ENCODE results near the gene DTNA.

Gene DTNA

GRCh38 chr18:34859496-34859895 is 149.4 kb downstream of the DTNA start:
- no peak for DNase-seq (ENCODE audit: low spot score)

GRCh38 chr18:34862561-34862960 is 152.5 kb downstream of the DTNA start:
- no peak for DNase-seq (ENCODE audit: low spot score)

- no peak for DNase-seq (ENCODE audit: low spot score)
Measured at GRCh38 chr18:34863702-34864101, 153.6 kb downstream of the DTNA start.

DNA sequence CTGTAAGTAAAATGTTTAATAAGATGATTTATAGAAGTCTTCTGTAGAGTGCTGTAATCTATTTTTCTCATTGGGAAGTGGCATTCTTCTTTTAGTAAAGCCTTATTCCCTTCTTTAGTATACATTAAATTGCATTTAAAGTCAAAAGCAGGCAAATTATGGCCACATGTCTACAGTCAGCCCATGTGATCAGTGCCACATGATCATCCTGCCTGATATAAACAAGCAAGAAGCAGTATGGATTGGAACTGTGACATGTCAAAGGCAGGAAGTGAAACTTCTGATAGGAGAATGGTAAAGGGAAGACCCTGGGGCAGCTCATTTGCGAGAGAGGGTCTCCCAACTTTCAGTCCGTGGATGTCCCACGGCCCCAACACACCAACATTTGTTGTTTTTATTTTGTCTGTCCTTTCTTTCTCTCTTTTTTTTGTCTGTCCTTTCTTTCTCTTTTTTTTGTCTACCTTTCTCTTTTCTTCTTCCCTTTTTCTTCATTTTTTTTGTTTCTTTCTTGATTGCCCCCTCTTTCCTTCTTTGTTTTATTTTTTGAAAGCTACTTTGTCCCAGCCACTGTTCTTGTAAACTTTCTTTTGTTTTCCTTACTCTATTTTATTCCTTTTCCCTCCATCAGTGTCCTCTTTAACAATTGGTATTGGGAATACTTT is 154.9 kb downstream of the DTNA start:
- no peak for DNase-seq (ENCODE audit: low spot score)

- no peak for DNase-seq (ENCODE audit: low spot score)
Measured at GRCh38 chr18:34866310-34866709, 156.2 kb downstream of the DTNA start.

- DNase-seq (ENCODE audit: low spot score), result peak; percentile 28
Measured at GRCh38 chr18:34866739-34867138, 156.6 kb downstream of the DTNA start.

DNA sequence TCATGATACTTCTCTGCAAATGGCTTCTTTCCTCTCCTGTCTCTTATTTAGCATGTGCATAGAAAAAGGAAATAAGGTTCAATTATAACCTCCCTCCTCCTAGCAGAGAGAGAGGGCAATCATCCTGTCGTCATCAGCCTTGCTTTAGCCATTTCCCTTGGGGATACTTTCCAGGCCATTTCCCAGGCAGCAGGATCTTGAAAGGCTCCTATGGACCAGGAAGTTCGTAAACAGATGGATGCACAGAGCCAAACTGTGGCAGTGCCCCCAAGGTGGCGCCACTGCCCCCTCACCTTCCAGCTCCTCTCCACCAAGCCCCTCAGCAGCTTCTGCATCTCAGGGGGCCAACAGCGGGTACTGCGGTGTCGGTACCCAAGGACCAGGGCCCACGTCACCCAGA is 157.4 kb downstream of the DTNA start:
- no peak for DNase-seq (ENCODE audit: low spot score)

GRCh38 chr18:34870555-34871310 is 160.6 kb downstream of the DTNA start:
- DNase-seq (ENCODE audit: low spot score), result no peak

DNA sequence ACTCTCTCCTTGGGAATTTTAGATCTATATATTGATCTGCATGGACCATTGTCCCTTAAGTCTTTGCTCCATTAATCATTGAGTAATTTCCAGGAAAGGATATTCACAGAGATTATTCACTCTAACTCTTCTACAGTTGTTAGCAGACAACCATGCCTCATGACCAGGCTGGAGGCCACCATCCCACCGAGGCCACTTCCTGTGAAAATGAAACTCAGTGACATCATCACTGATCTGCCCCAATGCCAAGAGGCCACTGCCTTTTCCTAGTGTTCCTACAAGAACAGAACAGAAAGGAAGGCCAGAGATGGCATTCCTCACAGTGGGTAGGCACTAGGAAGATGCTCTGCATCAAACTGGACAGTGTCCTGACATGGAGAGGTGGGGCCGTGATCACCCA is 161.3 kb downstream of the DTNA start:
- peak; percentile 10 for DNase-seq (ENCODE audit: low spot score)

DNA sequence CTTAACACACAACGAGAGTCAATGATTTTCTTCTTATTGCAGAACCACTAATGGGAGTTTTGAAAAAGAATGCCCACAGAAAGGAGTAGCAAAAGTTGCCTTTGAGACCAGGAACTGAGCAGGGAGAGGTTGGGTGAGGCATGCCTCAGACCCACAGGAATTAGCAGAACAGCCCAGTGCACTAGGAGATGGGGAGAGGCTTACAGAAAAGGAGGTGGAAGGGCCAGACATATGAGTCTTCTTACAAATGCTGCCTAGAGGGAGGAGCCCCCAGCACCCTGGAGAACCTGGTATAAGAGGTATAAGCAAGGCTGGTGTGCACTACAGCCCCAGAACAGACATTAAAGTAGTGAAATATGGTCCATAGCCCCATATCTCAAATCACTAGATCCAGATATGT is 162.0 kb downstream of the DTNA start:
- DNase-seq (ENCODE audit: low spot score), result no peak

DNA sequence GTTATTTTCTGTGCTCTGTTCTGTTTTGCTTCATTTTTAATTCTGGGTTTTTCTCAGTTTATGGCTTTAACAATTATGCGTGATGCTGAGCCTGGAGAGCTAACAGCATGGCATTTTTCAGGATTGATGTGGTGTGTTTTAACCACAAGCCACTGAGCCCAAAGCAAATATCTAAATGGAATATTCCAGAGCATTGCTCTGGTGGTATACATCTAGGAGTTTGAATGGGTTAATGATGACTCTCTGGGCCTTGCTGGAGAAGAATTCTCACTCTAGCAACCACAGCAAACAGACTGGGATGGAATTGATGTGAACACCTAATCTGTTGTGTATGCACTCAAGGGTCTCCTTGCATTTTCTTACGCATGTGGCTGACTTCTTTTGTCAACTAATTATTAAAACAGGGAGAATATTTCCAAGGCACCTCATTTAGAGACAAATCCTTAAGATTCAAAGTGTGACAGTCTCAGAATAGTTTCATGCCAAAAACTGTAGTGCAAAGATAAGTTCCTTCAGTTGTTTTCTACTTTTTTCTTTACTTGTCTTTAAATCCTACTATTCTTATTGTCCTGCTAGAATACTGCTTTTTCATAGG is 164.0 kb downstream of the DTNA start:
- no peak for DNase-seq (ENCODE audit: low spot score)

DNA sequence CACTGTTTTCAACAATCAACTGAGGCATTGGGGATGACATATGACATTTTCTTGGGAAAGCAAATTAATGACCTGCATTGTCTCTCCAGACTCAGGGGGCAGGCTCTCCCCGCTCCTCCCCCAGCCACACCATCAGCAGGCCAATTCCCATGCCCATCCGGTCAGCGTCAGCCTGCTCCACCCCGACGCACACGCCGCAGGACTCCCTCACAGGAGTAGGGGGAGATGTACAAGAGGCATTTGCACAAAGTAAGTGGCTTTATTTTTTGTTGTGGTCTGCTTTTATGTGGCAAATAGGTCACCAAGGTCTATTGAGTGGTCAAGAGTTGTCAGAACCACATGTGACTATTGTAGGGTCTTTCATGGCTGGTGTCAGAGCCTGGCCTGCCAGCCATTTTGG is 165.1 kb downstream of the DTNA start:
- no peak for DNase-seq (ENCODE audit: low spot score)

DNA sequence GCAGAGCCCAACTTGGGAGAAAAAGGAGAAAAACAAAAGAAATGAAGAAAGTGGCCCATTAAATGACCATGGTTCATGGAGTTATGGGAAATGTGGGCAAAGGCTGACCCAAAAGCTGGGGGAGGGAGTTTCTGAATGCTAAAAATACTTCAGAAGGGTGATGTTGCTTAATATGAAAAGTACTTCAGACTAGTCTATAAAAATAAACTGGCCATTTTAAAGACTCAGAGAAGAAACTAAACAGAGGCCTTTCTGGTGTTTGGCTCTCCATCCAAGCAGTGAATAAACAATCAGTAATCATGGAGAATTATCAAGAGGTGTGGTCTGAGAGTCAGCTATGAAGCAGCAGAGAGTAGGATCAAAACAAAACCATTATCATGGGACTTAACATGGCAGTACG is 170.3 kb downstream of the DTNA start:
- DNase-seq (ENCODE audit: low spot score), result no peak

GRCh38 chr18:34880882-34881834 is 171.1 kb downstream of the DTNA start:
- DNase-seq (ENCODE audit: low spot score), result no peak

DNA sequence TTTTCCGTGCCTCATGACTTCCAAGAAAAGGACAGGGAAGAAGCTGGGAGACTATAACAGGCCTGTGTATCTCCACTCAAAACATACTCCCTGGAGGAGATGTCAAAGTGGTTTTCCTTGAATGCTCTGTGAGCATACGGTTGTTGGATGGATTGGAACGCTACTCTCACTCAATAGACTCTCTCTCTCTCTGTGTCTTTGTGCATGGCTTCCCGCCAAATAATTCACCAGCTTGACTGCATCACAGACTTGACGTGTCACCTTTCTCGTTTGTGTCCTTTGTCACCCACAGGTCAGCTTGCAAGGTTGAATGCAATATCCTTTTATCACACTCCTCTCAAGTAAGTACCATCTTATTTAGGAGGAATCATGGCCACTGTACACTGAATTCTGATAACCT is 174.3 kb downstream of the DTNA start:
- no peak for DNase-seq (ENCODE audit: low spot score)

- no peak for DNase-seq (ENCODE audit: low spot score)
Measured at GRCh38 chr18:34886177-34886576, 176.1 kb downstream of the DTNA start.

GRCh38 chr18:34887881-34888580 is 177.9 kb downstream of the DTNA start:
- DNase-seq (ENCODE audit: low spot score), result no peak

DNA sequence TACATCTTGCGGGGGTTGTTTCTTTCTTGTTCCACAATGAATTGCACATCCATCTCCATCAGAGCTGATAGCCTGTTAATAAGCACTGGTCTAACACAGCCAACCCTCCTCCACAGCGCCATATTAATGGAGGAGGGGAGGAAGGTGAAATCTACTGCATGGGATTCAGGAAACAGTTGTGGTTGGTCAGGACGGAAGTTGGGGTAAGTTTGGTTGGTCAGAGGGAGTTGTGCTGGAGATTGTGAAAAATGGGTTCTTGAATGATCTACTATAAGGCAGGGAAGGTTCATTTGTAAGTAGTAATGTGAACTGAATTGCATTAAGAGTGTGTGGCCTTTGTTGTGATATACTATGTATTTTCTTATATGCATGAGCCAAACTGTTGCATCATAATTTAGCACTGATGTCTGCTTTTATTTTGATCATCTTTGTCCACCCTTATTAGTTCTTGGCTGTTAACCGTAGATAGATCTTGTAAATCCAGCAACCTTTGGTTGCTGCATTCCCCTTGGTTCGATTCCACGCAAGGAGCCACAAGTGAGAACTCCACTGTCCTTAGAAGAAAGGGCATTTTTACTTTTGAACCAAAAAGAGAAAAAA is 180.5 kb downstream of the DTNA start:
- no peak for DNase-seq (ENCODE audit: low spot score)

DNA sequence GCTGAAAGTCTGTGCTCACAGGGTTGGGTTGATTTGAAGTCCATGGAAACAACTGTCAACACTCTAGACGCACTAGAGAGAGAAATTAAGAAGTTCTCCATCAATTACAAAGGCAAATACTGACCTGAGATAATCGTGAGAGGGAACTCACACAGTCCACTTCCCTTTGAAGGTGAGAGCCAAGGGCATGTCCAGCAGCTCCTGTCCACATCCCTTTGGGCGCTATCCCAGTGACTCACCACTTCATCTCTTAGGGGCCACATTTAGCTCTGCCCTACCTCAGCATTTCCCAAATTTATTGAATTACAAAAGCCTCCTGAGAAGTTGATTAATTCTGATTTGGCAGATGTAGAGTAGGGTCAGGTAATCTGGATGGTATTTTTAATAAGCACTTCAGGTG is 182.3 kb downstream of the DTNA start:
- no peak for DNase-seq (ENCODE audit: low spot score)

DNA sequence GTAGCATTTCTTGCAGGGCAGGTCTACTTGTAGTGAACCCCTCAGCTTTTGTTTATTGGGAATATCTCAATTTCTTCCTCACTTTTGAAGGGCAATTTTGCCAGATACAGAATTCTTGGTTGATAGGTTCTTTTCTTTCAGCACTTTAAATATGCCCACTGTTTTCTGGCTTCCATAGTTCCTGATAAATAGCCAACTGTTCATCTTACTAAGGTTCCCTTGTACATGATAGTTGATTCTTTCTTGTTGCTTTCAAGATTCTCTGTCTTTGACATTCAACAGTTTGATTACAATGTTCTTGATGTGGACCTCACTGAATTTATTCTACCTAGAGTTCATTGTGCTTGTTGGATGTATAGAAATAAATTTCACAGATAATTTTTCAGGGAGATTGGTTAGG is 183.1 kb downstream of the DTNA start:
- DNase-seq (ENCODE audit: low spot score), result no peak

DNA sequence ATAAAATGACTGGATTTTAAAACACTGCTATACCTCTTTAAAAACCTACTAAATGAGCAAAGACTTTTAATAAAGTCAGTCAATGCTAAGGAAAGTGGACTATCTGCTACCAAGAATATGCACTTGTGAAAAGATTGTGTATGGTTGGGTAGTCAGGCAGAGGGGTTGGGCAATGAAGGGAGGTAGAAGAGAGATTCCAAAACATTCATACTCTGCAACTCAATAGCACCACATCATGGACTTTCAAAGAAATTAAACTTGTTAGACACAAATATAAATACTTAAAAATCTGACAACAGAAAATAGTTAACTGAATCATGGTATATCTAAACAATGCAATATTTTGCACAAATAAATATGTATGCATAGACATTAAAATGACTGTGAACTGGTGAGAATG is 191.2 kb downstream of the DTNA start:
- DNase-seq (ENCODE audit: low spot score), result peak; percentile 26

All from AG08396 (cell line).